Neuronal stem cell (in vitro differentiated cells): ENCODE data around the gene AP1S3.

Experiments
- DNase-seq: peaks from one replicate; pipeline ENCODE4 v3.0.0-alpha.2; 2013; ENCODE audit warnings: low spot score
- H2AFZ ChIP-seq: one replicate; pipeline ENCODE4 v1.6.1; 2013; ENCODE audit warnings: mild to moderate bottlenecking, low read length, inconsistent platforms
- H2AK5ac ChIP-seq: 2 replicates; pipeline ENCODE4 v1.6.1; 2013; ENCODE audit warnings: low read depth, mild to moderate bottlenecking, inconsistent platforms, low read length, moderate library complexity, mixed read lengths
- H2BK120ac ChIP-seq: 2 replicates; pipeline ENCODE4 v1.6.1; 2013; ENCODE audit warnings: low read depth, mild to moderate bottlenecking, inconsistent platforms, low read length, moderate library complexity, mixed read lengths
- H2BK12ac ChIP-seq: one replicate; pipeline ENCODE4 v1.6.1; 2013; ENCODE audit warnings: low read length, inconsistent platforms
- H2BK15ac ChIP-seq: 2 replicates; pipeline ENCODE4 v1.6.1; 2013; ENCODE audit warnings: mild to moderate bottlenecking, low read length, inconsistent platforms, mixed read lengths
- H2BK5ac ChIP-seq: one replicate; pipeline ENCODE4 v1.6.1; 2013; ENCODE audit warnings: inconsistent platforms, mild to moderate bottlenecking, low read length, moderate library complexity
- H3K14ac ChIP-seq: one replicate; pipeline ENCODE4 v1.6.1; 2013; ENCODE audit warnings: low read length, inconsistent platforms
- H3K18ac ChIP-seq: 2 replicates; pipeline ENCODE4 v1.6.1; 2013; ENCODE audit warnings: low read length, inconsistent platforms
- H3K23ac ChIP-seq: 2 replicates; pipeline ENCODE4 v1.6.1; 2013; ENCODE audit warnings: low read depth, mild to moderate bottlenecking, mixed read lengths, low read length, inconsistent platforms; ENCODE audit not compliant: poor library complexity
- H3K27ac ChIP-seq: replicated peaks from 3 replicates; pipeline ENCODE4 v1.5.1; 2013; ENCODE audit warnings: low read length, inconsistent platforms
- H3K27me3 ChIP-seq, 3 experiments: 2 replicates each; pipeline ENCODE4 v1.6.1; 2013; ENCODE audit warnings: low read length in 3 of 3, mild to moderate bottlenecking in 2 of 3, inconsistent platforms in 1 of 3, low read depth in 1 of 3, mixed read lengths in 1 of 3, moderate library complexity in 1 of 3; ENCODE audit not compliant: control insufficient read depth in 3 of 3, insufficient read depth in 3 of 3
- H3K36me3 ChIP-seq, 2 donors: replicated peaks in 1 of 2; 2 replicates each; pipeline ENCODE4 v1.6.1; 2013; ENCODE audit warnings: low read length in 2 of 2; ENCODE audit not compliant: control insufficient read depth in 2 of 2, insufficient read depth in 2 of 2
- H3K4ac ChIP-seq: 2 replicates; pipeline ENCODE4 v1.6.1; 2013; ENCODE audit warnings: inconsistent platforms, mild to moderate bottlenecking, low read length, moderate library complexity
- H3K4me1 ChIP-seq, 2 donors: 1 replicate in 1 of 2; 2 replicates in 1 of 2; pipeline ENCODE4 v1.6.1; 2013; ENCODE audit warnings: low read length in 2 of 2, low read depth in 1 of 2; ENCODE audit not compliant: control insufficient read depth in 2 of 2, insufficient read depth in 1 of 2
- H3K4me2 ChIP-seq: one replicate; pipeline ENCODE4 v1.6.1; 2013; ENCODE audit warnings: mild to moderate bottlenecking, low read length, inconsistent platforms; ENCODE audit not compliant: insufficient read depth, poor library complexity, severe bottlenecking
- H3K4me3 ChIP-seq, 2 donors: 2 replicates each; pipeline ENCODE4 v1.5.1; 2013; ENCODE audit warnings: low read length in 2 of 2, mild to moderate bottlenecking in 2 of 2, inconsistent platforms in 1 of 2, moderate library complexity in 1 of 2
- H3K79me1 ChIP-seq: one replicate; pipeline ENCODE4 v1.6.1; 2013; ENCODE audit warnings: low read depth, mild to moderate bottlenecking, inconsistent platforms, low read length, moderate library complexity
- H3K9ac ChIP-seq: one replicate; pipeline ENCODE4 v1.6.1; 2013; ENCODE audit warnings: mild to moderate bottlenecking, low read depth, low read length, inconsistent platforms; ENCODE audit not compliant: poor library complexity
- H3K9me3 ChIP-seq, 2 donors: replicated peaks in 1 of 2; 2 replicates each; pipeline versions ENCODE3 to v1.6.1; 2013; ENCODE audit warnings: low read length in 2 of 2, mild to moderate bottlenecking in 2 of 2, inconsistent platforms in 1 of 2, low read depth in 1 of 2, mixed read lengths in 1 of 2, moderate library complexity in 1 of 2; ENCODE audit not compliant: control insufficient read depth in 2 of 2, insufficient read depth in 1 of 2
- H4K8ac ChIP-seq: one replicate; pipeline ENCODE4 v1.6.1; 2013; ENCODE audit warnings: low read depth, mild to moderate bottlenecking, inconsistent platforms, low read length, moderate library complexity
- H4K91ac ChIP-seq: one replicate; pipeline ENCODE4 v1.6.1; 2013; ENCODE audit warnings: low read length, low read depth, mild to moderate bottlenecking, inconsistent platforms; ENCODE audit not compliant: poor library complexity
- WGBS, 2 donors: extraction: QIAGEN DNeasy Blood & Tissue Kit; methylation state at CpG; one replicate each; pipeline ENCODE4 v1.1.7; 2013; ENCODE audit warnings: missing lambda C conversion rate in 2 of 2, mixed read lengths in 1 of 2; ENCODE audit not compliant: insufficient read length in 2 of 2, insufficient replicate concordance in 1 of 2; ENCODE audit errors: extremely low coverage in 2 of 2; 5-methylcytosine and 5-hydroxymethylcytosine counted together

Gene AP1S3

GRCh38 chr2:223824301-223824700 lies 13.1 kb downstream of the AP1S3 start:
- H3K4me2 ChIP-seq = no peak overlapping the region
- H4K91ac ChIP-seq = no peak overlapping the region
- H3K79me1 ChIP-seq = no peaks in the 10 kb centered on the region
- H4K8ac ChIP-seq = no peak overlapping the region
- no peaks in the 10 kb centered on the region for H3K27me3 ChIP-seq
- H3K36me3 ChIP-seq = no peaks in the 10 kb centered on the region
- no CpG with 5 or more reads among the region's 8 CpGs for WGBS, 2 donors
- no peak overlapping the region for H3K23ac ChIP-seq
- no peaks in the 10 kb centered on the region for H3K4me1 ChIP-seq
- no peak overlapping the region for H2BK12ac ChIP-seq
- no peak overlapping the region for H3K4me3 ChIP-seq
- no peak overlapping the region for H3K4ac ChIP-seq
- H3K18ac ChIP-seq = no peak overlapping the region
- no peak overlapping the region for H2AFZ ChIP-seq
- no peak overlapping the region for H3K27ac ChIP-seq
- no peak overlapping the region for H3K14ac ChIP-seq
- no peak overlapping the region for H3K9ac ChIP-seq
- no peak for DNase-seq
- no peak overlapping the region for H2BK120ac ChIP-seq
- H2AK5ac ChIP-seq = no peak overlapping the region
- H2BK15ac ChIP-seq = no peak overlapping the region
- H2BK5ac ChIP-seq = no peak overlapping the region
- no peaks in the 10 kb centered on the region for H3K9me3 ChIP-seq

- H3K27ac ChIP-seq = no peak overlapping the region
- H3K14ac ChIP-seq = no peak overlapping the region
- no peaks in the 10 kb centered on the region for H3K27me3 ChIP-seq
- H2BK12ac ChIP-seq = no peak overlapping the region
- H4K91ac ChIP-seq = no peak overlapping the region
- no peak overlapping the region for H3K4me2 ChIP-seq
- H3K9ac ChIP-seq = no peak overlapping the region
- no peak overlapping the region for H2BK5ac ChIP-seq
- no peak overlapping the region for H3K4ac ChIP-seq
- H4K8ac ChIP-seq = no peak overlapping the region
- H3K23ac ChIP-seq = no peak overlapping the region
- H3K79me1 ChIP-seq = no peaks in the 10 kb centered on the region
- H2AK5ac ChIP-seq = no peak overlapping the region
- no peak for DNase-seq
- no peak overlapping the region for H3K4me3 ChIP-seq
- no peaks in the 10 kb centered on the region for H3K9me3 ChIP-seq
- H2BK120ac ChIP-seq = no peak overlapping the region
- H2AFZ ChIP-seq = no peak overlapping the region
- no peak overlapping the region for H3K18ac ChIP-seq
- H3K4me1 ChIP-seq = no peaks in the 10 kb centered on the region
- no peaks in the 10 kb centered on the region for H3K36me3 ChIP-seq
- no peak overlapping the region for H2BK15ac ChIP-seq
Measured at GRCh38 chr2:223822818-223823217, 14.6 kb downstream of the AP1S3 start.

- no peak overlapping the region for H2AFZ ChIP-seq
- no peak overlapping the region for H3K27ac ChIP-seq
- H3K36me3 ChIP-seq = no peaks in the 10 kb centered on the region
- H3K4me2 ChIP-seq = no peak overlapping the region
- H3K4ac ChIP-seq = no peak overlapping the region
- H3K4me3 ChIP-seq = no peak overlapping the region
- no peaks in the 10 kb centered on the region for H3K27me3 ChIP-seq
- H3K79me1 ChIP-seq = no peaks in the 10 kb centered on the region
- no CpG with 5 or more reads among the region's 2 CpGs for WGBS, 2 donors
- no peak overlapping the region for H3K14ac ChIP-seq
- no peak overlapping the region for H3K9ac ChIP-seq
- no peak overlapping the region for H2BK15ac ChIP-seq
- H4K8ac ChIP-seq = no peak overlapping the region
- no peak overlapping the region for H2AK5ac ChIP-seq
- no peak overlapping the region for H3K23ac ChIP-seq
- H4K91ac ChIP-seq = no peak overlapping the region
- H3K18ac ChIP-seq = no peak overlapping the region
- H3K9me3 ChIP-seq = no peaks in the 10 kb centered on the region
- H2BK5ac ChIP-seq = no peak overlapping the region
- no peak overlapping the region for H2BK120ac ChIP-seq
- H3K4me1 ChIP-seq = no peaks in the 10 kb centered on the region
- DNase-seq = no peak
- no peak overlapping the region for H2BK12ac ChIP-seq
Measured at GRCh38 chr2:223820549-223820948, 16.8 kb downstream of the AP1S3 start.

GRCh38 chr2:223819891-223820290 lies 17.5 kb downstream of the AP1S3 start:
- no peak overlapping the region for H2BK120ac ChIP-seq
- H3K4me3 ChIP-seq = no peak overlapping the region
- no peak overlapping the region for H4K91ac ChIP-seq
- no peak overlapping the region for H4K8ac ChIP-seq
- H3K14ac ChIP-seq = no peak overlapping the region
- H3K9ac ChIP-seq = no peak overlapping the region
- no peak overlapping the region for H3K27ac ChIP-seq
- no peaks in the 10 kb centered on the region for H3K4me1 ChIP-seq
- WGBS, 2 donors = no CpG with 5 or more reads among the region's 3 CpGs
- DNase-seq = no peak
- no peak overlapping the region for H3K4ac ChIP-seq
- no peak overlapping the region for H2BK12ac ChIP-seq
- H3K36me3 ChIP-seq = no peaks in the 10 kb centered on the region
- H2AK5ac ChIP-seq = no peak overlapping the region
- H2AFZ ChIP-seq = no peak overlapping the region
- no peaks in the 10 kb centered on the region for H3K9me3 ChIP-seq
- no peak overlapping the region for H3K18ac ChIP-seq
- H3K79me1 ChIP-seq = no peaks in the 10 kb centered on the region
- H2BK15ac ChIP-seq = no peak overlapping the region
- no peak overlapping the region for H3K23ac ChIP-seq
- no peak overlapping the region for H3K4me2 ChIP-seq
- no peaks in the 10 kb centered on the region for H3K27me3 ChIP-seq
- H2BK5ac ChIP-seq = no peak overlapping the region
